ENCODE measurements around the gene NDE1. TPM values are rescaled to one million over a fixed set of nuclear protein-coding genes. Genes with fewer than 3 reads are reported as not detected.

Gene NDE1
- total and polyA plus RNA-seq, 2 of the 4 experiments (the other 2 are of a cell fraction) = 22.7 to 29.2 TPM

GRCh38 chr16:15766918-15767317 lies 116.9 kb downstream of the NDE1 start:
- Histone ChIP-seq H3K79me1 (ENCODE audit: low read depth in 1 of 2, low read length in 2 of 2) (no peaks in the 10 kb centered on the region), H2BK5ac (ENCODE audit: low read depth, low read length, poor library complexity, severe bottlenecking) (no peak overlapping the region), H3K9me1 (ENCODE audit: insufficient read depth, low read length) (peaks cover 5% of the 10 kb centered on the region; the same call in 1 of the 2 replicates), H3K4ac (ENCODE audit: low read depth, low read length) (no peak overlapping the region), H2AFZ (replicated peaks; ENCODE audit: low read length, poor library complexity) (no peak overlapping the region), H3K18ac (ENCODE audit: low read depth, low read length) (no peak overlapping the region), H3K36me3 (ENCODE audit: control insufficient read depth, insufficient read depth, low read length) (no peaks in the 10 kb centered on the region), H3K4me2 (ENCODE audit: low read depth, low read length) (no peak overlapping the region), H2AK5ac (ENCODE audit: low read depth, low read length) (no peak overlapping the region), H4K8ac (ENCODE audit: low read depth in 2 of 2, low read length in 2 of 2) (no peak overlapping the region), H3K4me1 (ENCODE audit: control insufficient read depth, insufficient read depth, low read length) (peaks cover 5% of the 10 kb centered on the region), H2BK20ac (ENCODE audit: low read depth, low read length) (no peak overlapping the region), H3K9me3 (ENCODE audit: control insufficient read depth, insufficient read depth, low read length) (no peaks in the 10 kb centered on the region), H2AK9ac (replicated peaks; ENCODE audit: low read depth, low read length, poor library complexity) (no peak overlapping the region), H3K4me3 (ENCODE audit: insufficient read depth, low read depth, low read length) (no peak overlapping the region), H3K27ac (ENCODE audit: insufficient read depth, low read length) (no peak overlapping the region), H3K14ac (replicated peaks; ENCODE audit: low read depth, low read length) (no peak overlapping the region), H4K91ac (ENCODE audit: insufficient read depth, low read depth, low read length) (no peak overlapping the region), H3K27me3 (ENCODE audit: control insufficient read depth, insufficient read depth, low read length) (peaks cover 5% of the 10 kb centered on the region), H4K5ac (ENCODE audit: low read depth, low read length) (no peak overlapping the region), H2BK15ac (ENCODE audit: low read depth, low read length) (no peak overlapping the region), H3K9ac (ENCODE audit: low read depth, low read length) (no peak overlapping the region), H4K20me1 (ENCODE audit: insufficient read depth, low read length) (no peaks in the 10 kb centered on the region), H3K56ac (ENCODE audit: extremely low read depth, insufficient read depth, low read length) (no peak overlapping the region), H3K23ac (ENCODE audit: low read depth, low read length) (no peak overlapping the region), H2BK120ac (ENCODE audit: low read depth, low read length) (no peak overlapping the region)
- intact Hi-C loops (cut with micrococcal nuclease) = loop anchor here (5.0 kb wide), 2 partner anchors 55 to 360 kb away; no protein-coding TSS in a partner anchor
- TF ChIP-seq MAZ (IDR thresholded peaks at IDR 0.05; ENCODE audit: borderline replicate concordance, low read depth, low read length) (no peak), RAD21 (IDR thresholded peaks at IDR 0.05; ENCODE audit: low read length) (no peak), ELK1 (IDR thresholded peaks at IDR 0.05; ENCODE audit: borderline replicate concordance, low read depth, low read length) (no peak), MXI1 (IDR thresholded peaks at IDR 0.05; ENCODE audit: borderline replicate concordance, low read depth, low read length) (no peak), CTCF (conservative IDR thresholded peaks at IDR 0.05; ENCODE audit: low read depth, low read length) (no peak), USF2 (IDR thresholded peaks at IDR 0.05; ENCODE audit: low read depth, low read length) (no peak), POLR2A (IDR thresholded peaks at IDR 0.05; ENCODE audit: low read depth, low read length) (no peak), RCOR1 (IDR thresholded peaks at IDR 0.05; ENCODE audit: insufficient replicate concordance, low read length) (no peak), FOS (IDR thresholded peaks at IDR 0.05; ENCODE audit: low read depth, low read length) (no peak), CHD1 (IDR thresholded peaks at IDR 0.05; ENCODE audit: low read depth, low read length) (no peak), MAFK (IDR thresholded peaks at IDR 0.05; ENCODE audit: low read depth, low read length) (no peak), BHLHE40 (IDR thresholded peaks at IDR 0.05; ENCODE audit: low read depth, low read length) (no peak), RFX5 (IDR thresholded peaks at IDR 0.05; ENCODE audit: low read depth, low read length) (no peak), CEBPB (IDR thresholded peaks at IDR 0.05; ENCODE audit: low read depth, low read length) (no peak), SMC3 (IDR thresholded peaks at IDR 0.05; ENCODE audit: low read depth, low read length) (no peak), NFE2L2 (IDR thresholded peaks at IDR 0.05; ENCODE audit: low read depth, low read length) (no peak)
- DNase-seq (no peak), ATAC-seq (ENCODE audit: low read depth) (no peak)
- ChIA-PET CTCF (interaction anchor here (1.8 kb wide), 1 partner anchor 11 kb away, joined by 5 read pairs; no protein-coding TSS in a partner anchor), POLR2A (ENCODE audit: unreplicated experiment) (no interaction called here)
- in situ Hi-C loops (cut with MboI; ENCODE audit: low sequenced_read_pairs) = loop anchor here (10.0 kb wide), 1 partner anchor 428 kb away; no protein-coding TSS in a partner anchor
- no TSS peak for BruUV-seq (replicated peaks)
- dilution Hi-C loops (cut with HindIII; ENCODE audit: low sequenced_read_pairs, unreplicated experiment) = no loop called here
- 100% methylated on average over 1 of the region's 5 CpGs for WGBS, 2 experiments (ENCODE audit: extremely low coverage in 2 of 2, insufficient read length in 1 of 2)

Measured in IMR-90 (cell line).